LNCAP (cell line): ENCODE results near the gene UBAC2.

ENCODE experiments used
- TF ChIP-seq, protein P1 (sequence below): fragments of 450-650 bp; IDR thresholded peaks from 2 replicates; pipeline ENCODE4 v1.5.1; 2017; ENCODE audit warnings: mild to moderate bottlenecking

The UBAC2 gene

DNA sequence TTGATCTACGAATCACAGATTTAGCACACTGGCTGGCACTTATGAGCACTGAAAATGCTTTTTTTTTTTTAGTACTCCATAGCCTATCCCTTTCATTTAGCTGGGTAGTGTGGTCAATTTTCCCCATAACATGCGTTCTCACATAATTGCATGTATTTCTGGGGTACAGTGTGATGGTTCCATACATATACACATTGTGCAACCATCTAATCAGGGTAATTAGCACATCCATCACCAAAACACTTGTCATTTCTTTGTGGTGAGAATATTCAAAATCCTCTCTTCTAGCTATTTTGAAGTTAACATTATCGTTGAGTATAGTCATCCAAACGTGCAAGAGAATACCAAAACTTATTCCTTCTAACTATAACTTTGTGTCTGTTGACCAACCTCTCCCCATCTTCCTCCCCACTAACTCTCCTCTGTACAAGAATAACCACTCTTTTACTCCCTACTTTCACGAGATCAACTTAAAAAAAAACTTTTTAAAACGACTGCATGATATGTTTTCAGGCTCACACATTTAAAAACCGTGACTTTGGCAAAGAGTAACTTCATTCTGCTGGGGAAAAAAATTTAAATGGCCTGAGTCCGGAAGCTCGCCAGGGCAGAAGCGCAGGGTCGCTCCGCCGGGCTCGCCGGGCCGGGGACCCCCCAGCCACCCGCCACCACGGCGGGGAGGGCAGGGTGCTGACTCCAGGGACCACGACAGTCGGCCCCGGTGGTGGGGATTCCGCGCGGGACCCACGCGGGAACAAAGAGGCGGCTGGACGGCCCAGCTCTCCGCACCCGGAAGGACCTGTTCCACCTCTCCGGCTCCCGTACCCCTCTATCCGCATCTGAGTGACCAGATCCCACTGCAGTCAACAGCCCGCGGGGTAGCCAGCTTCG is 868 bp upstream of the UBAC2 start:
- TF ChIP-seq, protein P1, sequence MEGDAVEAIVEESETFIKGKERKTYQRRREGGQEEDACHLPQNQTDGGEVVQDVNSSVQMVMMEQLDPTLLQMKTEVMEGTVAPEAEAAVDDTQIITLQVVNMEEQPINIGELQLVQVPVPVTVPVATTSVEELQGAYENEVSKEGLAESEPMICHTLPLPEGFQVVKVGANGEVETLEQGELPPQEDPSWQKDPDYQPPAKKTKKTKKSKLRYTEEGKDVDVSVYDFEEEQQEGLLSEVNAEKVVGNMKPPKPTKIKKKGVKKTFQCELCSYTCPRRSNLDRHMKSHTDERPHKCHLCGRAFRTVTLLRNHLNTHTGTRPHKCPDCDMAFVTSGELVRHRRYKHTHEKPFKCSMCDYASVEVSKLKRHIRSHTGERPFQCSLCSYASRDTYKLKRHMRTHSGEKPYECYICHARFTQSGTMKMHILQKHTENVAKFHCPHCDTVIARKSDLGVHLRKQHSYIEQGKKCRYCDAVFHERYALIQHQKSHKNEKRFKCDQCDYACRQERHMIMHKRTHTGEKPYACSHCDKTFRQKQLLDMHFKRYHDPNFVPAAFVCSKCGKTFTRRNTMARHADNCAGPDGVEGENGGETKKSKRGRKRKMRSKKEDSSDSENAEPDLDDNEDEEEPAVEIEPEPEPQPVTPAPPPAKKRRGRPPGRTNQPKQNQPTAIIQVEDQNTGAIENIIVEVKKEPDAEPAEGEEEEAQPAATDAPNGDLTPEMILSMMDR = no peak

DNA sequence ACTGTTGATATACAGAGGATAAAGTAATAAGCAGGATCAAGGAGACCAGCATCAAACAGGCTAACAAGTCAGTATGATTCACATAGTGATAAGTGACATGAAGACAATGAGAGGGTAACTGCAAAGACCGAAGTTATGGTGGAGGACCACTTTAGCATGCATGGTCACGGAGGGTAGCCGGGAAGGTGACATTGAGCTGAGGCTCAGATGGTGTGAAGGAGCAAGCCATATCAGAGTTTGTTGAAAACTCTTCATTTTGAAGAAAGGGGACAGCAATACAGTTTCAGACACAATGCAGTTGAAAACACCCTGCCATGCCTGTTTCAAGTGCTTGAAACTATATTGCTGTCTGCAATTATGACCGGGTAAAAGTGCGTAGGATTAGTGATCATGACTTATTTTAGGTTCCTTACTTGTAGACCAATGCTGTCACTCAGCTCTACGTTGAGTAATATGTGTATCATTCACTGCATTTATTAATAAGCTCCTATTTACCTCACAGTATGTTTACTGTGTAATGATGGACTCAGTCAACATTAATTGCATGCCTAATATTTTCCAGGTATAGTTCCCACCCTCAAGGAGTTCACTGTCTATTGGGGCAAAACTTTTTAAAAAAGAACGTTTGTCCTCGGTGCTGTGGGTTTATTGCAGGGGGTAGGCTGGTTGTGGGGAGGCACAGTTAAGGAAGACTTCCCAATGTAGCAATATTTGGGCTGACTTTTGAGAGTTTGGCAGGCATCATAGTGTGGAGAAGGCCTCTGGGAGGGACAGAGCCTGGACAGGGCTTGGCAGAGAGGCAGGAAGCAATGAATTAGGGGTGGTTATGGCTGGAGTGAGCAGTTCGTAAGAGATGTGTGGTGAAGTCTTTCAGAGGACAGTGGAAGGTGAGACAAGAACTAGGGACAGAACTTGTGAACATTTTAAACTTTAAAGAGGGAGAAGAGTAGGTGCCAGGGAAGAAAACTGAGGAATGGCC is 3.2 kb downstream of the UBAC2 start:
- TF ChIP-seq, protein P1 = no peak

DNA sequence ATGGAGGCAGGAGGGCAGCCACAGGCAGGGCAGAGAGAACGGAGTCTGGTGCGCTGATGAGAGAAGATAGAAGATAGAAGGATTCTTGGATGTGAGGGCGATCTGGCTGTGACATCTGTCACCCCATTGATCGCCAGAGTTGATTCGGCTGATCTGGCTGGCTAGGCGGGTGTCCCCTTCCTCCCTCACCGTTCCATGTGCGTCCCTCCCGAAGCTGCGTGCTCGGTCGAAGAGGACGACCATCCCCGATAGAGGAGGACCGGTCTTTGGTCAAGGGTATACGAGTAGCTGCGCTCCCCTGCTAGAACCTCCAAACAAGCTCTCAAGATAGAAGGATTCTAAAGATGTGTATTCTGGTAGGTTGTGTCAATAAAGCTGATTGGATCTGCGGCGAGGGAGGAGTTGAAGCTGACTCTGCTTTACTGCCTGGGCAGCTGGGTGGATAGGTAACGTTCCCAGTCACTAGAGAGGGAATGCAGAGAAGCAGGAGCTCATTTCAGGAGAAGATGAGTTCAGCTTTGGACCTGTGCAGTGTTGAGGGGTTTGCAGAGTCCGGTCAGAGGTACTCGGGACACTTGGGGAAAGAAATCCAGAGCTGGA is 5.1 kb downstream of the UBAC2 start:
- TF ChIP-seq, protein P1 = no peak

DNA sequence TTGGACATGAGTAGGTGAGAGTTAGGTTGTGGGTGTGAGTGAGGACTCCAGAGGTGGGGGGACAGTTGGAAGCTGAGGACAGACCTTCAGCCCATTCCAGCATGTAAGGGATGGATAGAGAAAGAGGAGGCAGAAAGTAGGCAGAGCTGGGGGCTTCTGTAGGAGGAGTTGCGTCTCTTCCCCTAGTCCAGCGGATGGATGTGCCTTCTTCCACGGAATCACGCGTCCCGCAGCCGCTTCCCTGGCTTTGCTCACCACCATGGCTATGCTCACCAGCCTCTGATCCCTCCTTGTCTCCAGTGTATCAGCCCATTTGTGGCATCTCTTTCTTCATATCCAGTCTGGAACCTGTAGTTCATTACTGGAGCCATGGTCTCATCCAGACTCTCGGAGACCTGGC is 5.6 kb downstream of the UBAC2 start:
- TF ChIP-seq, protein P1 = no peak

DNA sequence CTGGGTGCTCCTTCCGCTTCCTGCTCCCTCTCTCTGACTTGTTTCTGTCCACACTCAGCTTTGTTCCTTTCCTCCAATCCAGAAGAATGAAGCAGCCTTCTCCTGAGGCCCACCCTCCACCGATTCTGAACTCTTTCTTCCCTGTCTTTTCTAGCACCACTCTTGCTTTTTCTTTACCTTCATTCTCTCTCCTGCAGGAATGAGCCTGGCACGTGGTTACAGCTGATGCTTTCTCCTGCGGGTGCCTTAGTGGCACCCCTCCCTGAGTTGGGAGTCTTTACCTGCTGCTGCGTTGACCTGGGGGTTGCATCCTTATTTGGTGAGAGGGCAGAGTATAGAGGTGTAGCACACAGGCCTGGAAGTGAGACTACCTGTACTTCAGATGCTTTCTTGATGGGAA is 6.2 kb downstream of the UBAC2 start:
- TF ChIP-seq, protein P1 = no peak

DNA sequence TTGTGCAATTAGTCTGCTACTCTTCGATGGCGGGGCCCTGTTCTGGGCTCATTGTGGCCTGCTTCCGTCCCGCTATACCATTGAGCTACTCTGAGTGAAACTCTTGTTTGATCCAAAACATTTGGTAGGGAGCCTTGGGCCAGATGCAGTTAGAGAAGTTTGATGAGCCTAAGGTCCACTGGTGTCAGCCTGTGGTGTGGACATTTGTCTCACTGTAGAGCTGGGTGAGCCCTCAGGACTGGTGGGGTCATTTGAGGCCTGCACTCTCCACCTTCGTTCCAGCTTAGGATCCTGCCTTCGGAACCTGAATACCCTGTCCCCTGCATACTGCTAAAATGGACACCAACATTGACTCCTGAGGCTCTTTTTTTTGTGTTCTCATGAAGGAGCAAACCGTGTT is 6.9 kb downstream of the UBAC2 start:
- TF ChIP-seq, protein P1 = no peak

DNA sequence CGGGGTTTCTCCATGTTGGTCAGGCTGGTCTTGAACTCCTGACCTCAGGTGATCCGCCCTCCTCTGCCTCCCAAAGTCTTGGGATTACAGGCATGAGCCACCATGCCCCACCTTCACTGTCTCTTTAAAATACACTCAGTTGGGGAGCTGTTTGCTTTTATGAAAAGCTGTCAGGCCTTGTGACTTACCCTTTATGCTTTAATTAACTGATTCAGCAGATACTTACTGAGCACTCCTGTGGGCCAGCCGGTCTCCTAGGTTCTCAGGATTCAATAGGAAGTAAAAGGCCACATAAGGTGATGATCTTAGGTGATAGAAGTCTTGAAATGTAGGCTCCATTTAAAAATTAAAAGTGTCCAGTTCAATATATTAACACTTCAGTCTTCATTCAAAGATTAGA is 7.5 kb downstream of the UBAC2 start:
- TF ChIP-seq, protein P1 = no peak
